ENCODE data around the gene MAGI2.
A peak's percentile ranks its signal among the peaks of the same experiment; 100 is the strongest.

Gene MAGI2

DNA sequence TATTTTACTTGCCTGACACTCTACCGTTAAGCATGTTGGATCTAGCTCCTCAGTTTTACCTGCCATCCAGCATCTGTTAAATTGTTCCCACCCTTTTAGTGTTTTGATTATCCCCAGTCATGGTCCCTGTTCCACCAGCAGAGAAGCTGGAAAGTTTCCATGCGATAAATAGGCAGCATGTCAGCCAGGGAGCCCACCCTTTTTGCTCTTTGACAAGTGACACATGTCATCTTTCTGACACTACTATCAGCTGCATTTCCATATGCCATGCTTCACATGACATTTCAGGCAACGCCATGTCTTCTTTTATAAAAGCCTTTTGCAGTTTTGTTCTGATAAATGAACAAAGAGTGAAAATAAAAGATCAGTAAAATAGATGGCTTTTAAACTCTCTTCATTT, 310.8 kb downstream of the MAGI2 start:
- no peak overlapping the region for H3K4me3 ChIP-seq (ENCODE audit: low read depth, low read length)
- in situ Hi-C loops (cut with HindIII; ENCODE audit: low sequenced_read_pairs) = no loop called here
- DNase-seq (ENCODE audit: low read depth) = no peak
- TF ChIP-seq, protein P1, sequence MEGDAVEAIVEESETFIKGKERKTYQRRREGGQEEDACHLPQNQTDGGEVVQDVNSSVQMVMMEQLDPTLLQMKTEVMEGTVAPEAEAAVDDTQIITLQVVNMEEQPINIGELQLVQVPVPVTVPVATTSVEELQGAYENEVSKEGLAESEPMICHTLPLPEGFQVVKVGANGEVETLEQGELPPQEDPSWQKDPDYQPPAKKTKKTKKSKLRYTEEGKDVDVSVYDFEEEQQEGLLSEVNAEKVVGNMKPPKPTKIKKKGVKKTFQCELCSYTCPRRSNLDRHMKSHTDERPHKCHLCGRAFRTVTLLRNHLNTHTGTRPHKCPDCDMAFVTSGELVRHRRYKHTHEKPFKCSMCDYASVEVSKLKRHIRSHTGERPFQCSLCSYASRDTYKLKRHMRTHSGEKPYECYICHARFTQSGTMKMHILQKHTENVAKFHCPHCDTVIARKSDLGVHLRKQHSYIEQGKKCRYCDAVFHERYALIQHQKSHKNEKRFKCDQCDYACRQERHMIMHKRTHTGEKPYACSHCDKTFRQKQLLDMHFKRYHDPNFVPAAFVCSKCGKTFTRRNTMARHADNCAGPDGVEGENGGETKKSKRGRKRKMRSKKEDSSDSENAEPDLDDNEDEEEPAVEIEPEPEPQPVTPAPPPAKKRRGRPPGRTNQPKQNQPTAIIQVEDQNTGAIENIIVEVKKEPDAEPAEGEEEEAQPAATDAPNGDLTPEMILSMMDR (IDR thresholded peaks at IDR 0.05; ENCODE audit: low read depth, low read length, missing control alignments) = no peak

DNA sequence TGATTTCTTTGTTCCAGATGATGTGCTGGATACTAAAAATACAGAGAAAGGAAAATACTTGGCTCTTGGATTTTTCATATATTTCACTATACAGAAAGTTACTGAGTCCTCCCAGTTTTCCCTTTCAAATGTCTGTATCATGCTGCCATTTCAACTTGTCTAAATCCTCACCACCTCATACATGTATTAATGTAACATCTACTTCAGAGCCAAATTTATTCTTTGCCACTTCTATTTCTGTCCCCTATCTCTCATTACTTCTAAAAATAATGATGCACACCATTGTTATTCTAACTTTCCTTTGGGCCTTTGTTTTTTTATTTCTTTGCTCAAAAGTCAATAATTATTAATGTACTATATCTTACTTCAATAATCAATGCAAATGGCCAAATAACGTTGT, 312.2 kb downstream of the MAGI2 start:
- no peak for DNase-seq (ENCODE audit: low read depth)

DNA sequence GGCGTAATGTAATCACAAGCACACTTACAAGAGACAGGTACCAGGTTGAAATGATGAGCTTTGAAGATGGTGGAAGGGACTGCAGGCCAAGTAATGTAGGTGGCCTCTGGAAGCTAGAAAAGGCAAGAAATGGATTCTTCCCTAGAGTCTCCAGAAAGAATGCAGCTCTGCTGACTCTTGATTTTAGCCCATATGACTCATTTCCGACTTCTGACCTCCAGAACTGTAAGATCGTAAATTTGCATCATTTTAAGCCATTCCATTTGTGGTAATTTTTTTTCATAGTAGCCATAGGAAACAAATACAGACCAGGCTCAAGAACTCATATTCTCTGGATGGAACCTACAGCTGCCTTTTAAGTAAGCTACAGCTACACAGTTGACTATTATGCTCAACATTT, 315.5 kb downstream of the MAGI2 start:
- peak; percentile 9 for DNase-seq (ENCODE audit: low read depth)
- TF ChIP-seq, protein P1 (IDR thresholded peaks at IDR 0.05; ENCODE audit: low read depth, low read length, missing control alignments) = no peak
- in situ Hi-C loops (cut with HindIII; ENCODE audit: low sequenced_read_pairs) = no loop called here

More for the DNA sequence above, 312.2 kb downstream of the MAGI2 start:
- in situ Hi-C loops (cut with HindIII; ENCODE audit: low sequenced_read_pairs) = no loop called here
- H3K4me3 ChIP-seq (ENCODE audit: low read depth, low read length) = no peak overlapping the region
- TF ChIP-seq, protein P1 (IDR thresholded peaks at IDR 0.05; ENCODE audit: low read depth, low read length, missing control alignments) = no peak

DNA sequence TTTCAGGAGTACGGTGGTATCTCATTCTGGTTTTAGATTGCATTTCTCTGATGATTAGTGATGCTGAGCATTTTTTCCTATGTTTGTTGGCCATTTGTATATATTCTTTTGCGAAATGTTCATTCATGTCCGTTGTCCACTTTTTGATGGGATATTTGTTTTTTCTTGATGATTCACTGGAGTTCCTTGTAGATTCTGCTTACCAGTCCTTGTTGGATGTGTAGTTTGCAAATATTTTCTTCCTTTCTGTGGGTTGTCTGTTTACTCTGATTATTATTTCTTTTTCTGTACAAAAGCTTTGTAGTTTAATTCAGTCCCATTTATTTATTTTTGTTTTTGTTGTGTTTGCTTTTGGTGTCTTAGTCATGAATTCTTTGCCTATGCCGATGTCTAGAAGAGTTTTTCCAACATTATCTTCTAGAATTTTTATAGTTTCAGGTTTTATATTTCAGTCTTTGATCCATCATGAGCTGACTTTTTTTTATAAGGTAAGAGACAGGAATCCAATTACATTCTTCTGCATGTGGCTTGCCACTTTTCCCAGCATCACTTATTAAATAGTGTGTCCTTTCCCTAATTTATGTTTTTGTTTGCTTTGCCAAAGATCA, 320.5 kb downstream of the MAGI2 start:
- TF ChIP-seq, protein P1 (IDR thresholded peaks at IDR 0.05; ENCODE audit: low read depth, low read length, missing control alignments) = no peak
- no peak overlapping the region for H3K4me3 ChIP-seq (ENCODE audit: low read depth, low read length)
- in situ Hi-C loops (cut with HindIII; ENCODE audit: low sequenced_read_pairs) = no loop called here
- DNase-seq (ENCODE audit: low read depth) = no peak

More for the DNA sequence above, 315.5 kb downstream of the MAGI2 start:
- H3K4me3 ChIP-seq (ENCODE audit: low read depth, low read length) = no peak overlapping the region

DNA sequence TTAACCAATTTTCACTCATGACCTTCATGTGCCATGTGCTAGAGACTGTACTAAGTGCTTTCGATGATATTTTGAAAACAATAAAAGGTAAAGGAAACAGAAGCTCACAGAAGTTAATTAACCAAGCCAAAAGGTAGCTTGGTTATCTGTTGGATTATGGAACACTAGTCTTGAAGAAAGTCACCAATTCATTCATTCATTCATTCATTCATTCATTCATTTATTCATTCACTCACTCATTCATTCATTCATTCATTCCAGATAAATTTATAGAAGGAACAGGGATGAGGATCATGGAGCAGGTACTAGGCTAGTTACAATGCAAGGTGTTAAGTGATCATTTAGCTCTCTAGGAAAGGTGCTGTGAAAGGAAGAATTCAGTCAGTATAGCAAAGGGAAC, 322.8 kb downstream of the MAGI2 start:
- in situ Hi-C loops (cut with HindIII; ENCODE audit: low sequenced_read_pairs) = no loop called here
- H3K4me3 ChIP-seq (ENCODE audit: low read depth, low read length) = no peak overlapping the region
- DNase-seq (ENCODE audit: low read depth) = no peak
- TF ChIP-seq, protein P1 (IDR thresholded peaks at IDR 0.05; ENCODE audit: low read depth, low read length, missing control alignments) = no peak

DNA sequence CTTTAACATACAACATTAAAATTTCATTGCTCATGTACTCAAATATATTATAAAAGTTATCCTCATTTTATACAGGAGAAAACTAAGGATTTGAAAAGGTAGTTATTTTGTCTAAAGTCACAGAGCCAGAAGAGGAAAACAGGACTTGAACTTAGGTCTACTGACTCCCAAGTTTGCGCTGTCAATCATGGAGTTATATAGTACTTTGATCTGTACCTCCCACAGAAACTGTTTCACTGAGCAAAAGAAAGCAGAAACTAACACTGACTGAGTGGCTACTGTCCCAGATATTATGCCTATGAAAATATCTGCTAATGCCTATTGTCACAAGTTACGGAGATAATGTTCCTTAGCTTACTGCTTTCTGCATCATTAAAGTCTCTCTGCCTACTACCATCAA, 329.1 kb downstream of the MAGI2 start:
- TF ChIP-seq, protein P1 (IDR thresholded peaks at IDR 0.05; ENCODE audit: low read depth, low read length, missing control alignments) = no peak
- in situ Hi-C loops (cut with HindIII; ENCODE audit: low sequenced_read_pairs) = no loop called here
- H3K4me3 ChIP-seq (ENCODE audit: low read depth, low read length) = no peak overlapping the region
- DNase-seq (ENCODE audit: low read depth) = no peak

All from astrocyte of the cerebellum (primary cell).